ENCODE data around the gene C9orf50.
A peak's percentile ranks its signal among the peaks of the same experiment; 100 is the strongest.

Gene C9orf50

GRCh38 chr9:129612815-129613519 is 7.9 kb downstream of the C9orf50 start:
- no peak for ATAC-seq
- H3K4me1 Mint-ChIP-seq, result peaks cover 23% of the 10 kb centered on the region
- H3K36me3 Mint-ChIP-seq, result no peaks in the 10 kb centered on the region
- no peak overlapping the region for H3K27ac Mint-ChIP-seq
- H3K27me3 Mint-ChIP-seq, result peaks cover 8% of the 10 kb centered on the region
- no peak overlapping the region for H3K4me3 Mint-ChIP-seq
- H3K9me3 Mint-ChIP-seq, result no peaks in the 10 kb centered on the region

- H3K27me3 Mint-ChIP-seq, result peaks cover 8% of the 10 kb centered on the region
- H3K4me3 Mint-ChIP-seq, result no peak overlapping the region
- peaks cover 31% of the 10 kb centered on the region for H3K4me1 Mint-ChIP-seq
- no peaks in the 10 kb centered on the region for H3K9me3 Mint-ChIP-seq
- no peak overlapping the region for H3K27ac Mint-ChIP-seq
- no peak for ATAC-seq
- H3K36me3 Mint-ChIP-seq, result no peaks in the 10 kb centered on the region
These were observed 8.8 kb downstream of the C9orf50 start for GRCh38 chr9:129612123-129612522.

GRCh38 chr9:129611307-129611800 is 9.5 kb downstream of the C9orf50 start:
- peaks cover 35% of the 10 kb centered on the region for H3K4me1 Mint-ChIP-seq
- peaks cover 8% of the 10 kb centered on the region for H3K27me3 Mint-ChIP-seq
- peak overlapping the region; percentile 76 for H3K27ac Mint-ChIP-seq
- no peaks in the 10 kb centered on the region for H3K9me3 Mint-ChIP-seq
- ATAC-seq, result no peak
- no peaks in the 10 kb centered on the region for H3K36me3 Mint-ChIP-seq
- H3K4me3 Mint-ChIP-seq, result peak overlapping the region; percentile 78

- Mint-ChIP-seq H3K36me3 (no peaks in the 10 kb centered on the region), H3K27ac (peak overlapping the region; percentile 76), H3K9me3 (no peaks in the 10 kb centered on the region), H3K27me3 (peaks cover 8% of the 10 kb centered on the region), H3K4me3 (peak overlapping the region; percentile 78), H3K4me1 (peaks cover 35% of the 10 kb centered on the region)
- ATAC-seq, result peak; percentile 78
These were observed 10.2 kb downstream of the C9orf50 start for GRCh38 chr9:129610473-129611306.

GRCh38 chr9:129610213-129610472 is 10.8 kb downstream of the C9orf50 start:
- Mint-ChIP-seq H3K9me3 (no peaks in the 10 kb centered on the region), H3K4me3 (peak overlapping the region; percentile 78), H3K27ac (peak overlapping the region; percentile 76), H3K27me3 (peaks cover 8% of the 10 kb centered on the region), H3K36me3 (no peaks in the 10 kb centered on the region), H3K4me1 (peaks cover 35% of the 10 kb centered on the region)
- ATAC-seq, result peak; percentile 27

- peak overlapping the region; percentile 76 for H3K27ac Mint-ChIP-seq
- H3K9me3 Mint-ChIP-seq, result no peaks in the 10 kb centered on the region
- H3K27me3 Mint-ChIP-seq, result peaks cover 8% of the 10 kb centered on the region
- peak overlapping the region; percentile 87 for H3K4me3 Mint-ChIP-seq
- H3K4me1 Mint-ChIP-seq, result peaks cover 38% of the 10 kb centered on the region
- peak; percentile 50 for ATAC-seq
- H3K36me3 Mint-ChIP-seq, result no peaks in the 10 kb centered on the region
These were observed 11.3 kb downstream of the C9orf50 start for GRCh38 chr9:129609486-129610212.

- Mint-ChIP-seq H3K36me3 (no peaks in the 10 kb centered on the region), H3K4me3 (no peak overlapping the region), H3K9me3 (no peaks in the 10 kb centered on the region), H3K4me1 (peaks cover 41% of the 10 kb centered on the region), H3K27me3 (peaks cover 6% of the 10 kb centered on the region), H3K27ac (no peak overlapping the region)
- no peak for ATAC-seq
These were observed 12.1 kb downstream of the C9orf50 start for GRCh38 chr9:129608561-129609481.

GRCh38 chr9:129607027-129607387 is 13.9 kb downstream of the C9orf50 start:
- Mint-ChIP-seq H3K9me3 (no peaks in the 10 kb centered on the region), H3K4me3 (no peak overlapping the region)

GRCh38 chr9:129606161-129607026 is 14.5 kb downstream of the C9orf50 start:
- Mint-ChIP-seq H3K36me3 (no peaks in the 10 kb centered on the region), H3K27ac (peak overlapping the region; percentile 40), H3K4me3 (no peak overlapping the region), H3K9me3 (no peaks in the 10 kb centered on the region), H3K27me3 (peaks cover 16% of the 10 kb centered on the region), H3K4me1 (peaks cover 53% of the 10 kb centered on the region)
- ATAC-seq, result no peak

More at GRCh38 chr9:129607027-129607387, 13.9 kb downstream of the C9orf50 start:
- Mint-ChIP-seq H3K4me1 (peaks cover 53% of the 10 kb centered on the region), H3K27ac (peak overlapping the region; percentile 40), H3K36me3 (no peaks in the 10 kb centered on the region), H3K27me3 (peaks cover 12% of the 10 kb centered on the region)
- no peak for ATAC-seq

- no peak overlapping the region for H3K4me3 Mint-ChIP-seq
- peaks cover 29% of the 10 kb centered on the region for H3K27me3 Mint-ChIP-seq
- no peak overlapping the region for H3K27ac Mint-ChIP-seq
- no peak for ATAC-seq
- no peaks in the 10 kb centered on the region for H3K36me3 Mint-ChIP-seq
- no peaks in the 10 kb centered on the region for H3K9me3 Mint-ChIP-seq
- H3K4me1 Mint-ChIP-seq, result peaks cover 40% of the 10 kb centered on the region
These were observed 16.1 kb downstream of the C9orf50 start for GRCh38 chr9:129604766-129605163.

- H3K4me1 Mint-ChIP-seq, result peaks cover 37% of the 10 kb centered on the region
- no peak overlapping the region for H3K27ac Mint-ChIP-seq
These were observed 16.7 kb downstream of the C9orf50 start for GRCh38 chr9:129604056-129604765.

GRCh38 chr9:129602598-129603415 is 18.1 kb downstream of the C9orf50 start:
- no peak overlapping the region for H3K4me3 Mint-ChIP-seq
- H3K27me3 Mint-ChIP-seq, result peaks cover 43% of the 10 kb centered on the region
- H3K4me1 Mint-ChIP-seq, result peaks cover 39% of the 10 kb centered on the region
- H3K9me3 Mint-ChIP-seq, result no peaks in the 10 kb centered on the region
- no peaks in the 10 kb centered on the region for H3K36me3 Mint-ChIP-seq
- no peak overlapping the region for H3K27ac Mint-ChIP-seq
- peak; percentile 37 for ATAC-seq

More at GRCh38 chr9:129604056-129604765, 16.7 kb downstream of the C9orf50 start:
- Mint-ChIP-seq H3K27me3 (peaks cover 29% of the 10 kb centered on the region), H3K4me3 (no peak overlapping the region), H3K9me3 (no peaks in the 10 kb centered on the region), H3K36me3 (no peaks in the 10 kb centered on the region)
- ATAC-seq, result no peak

All from stimulated activated memory B cell treated with anti-CD40 and anti-IgM and Interleukin-4, amounts not matched to agents 10 μg/mL and 1 μg/mL and 100 μg/mL, for 72 hours (primary cell).